Stimulated activated CD4-positive, alpha-beta T cell treated with anti-CD3 and anti-CD28 coated beads, Interleukin-15, amount 100 ng/mL, for 48 hours (primary cell): ENCODE results near the gene TANGO6.

Experiments
- DNase-seq, 2 donors: peaks; one replicate each; pipeline ENCODE4 v3.0.0-alpha.2; 2020; ENCODE audit warnings: low read depth in 2 of 2

TANGO6 gene

DNA sequence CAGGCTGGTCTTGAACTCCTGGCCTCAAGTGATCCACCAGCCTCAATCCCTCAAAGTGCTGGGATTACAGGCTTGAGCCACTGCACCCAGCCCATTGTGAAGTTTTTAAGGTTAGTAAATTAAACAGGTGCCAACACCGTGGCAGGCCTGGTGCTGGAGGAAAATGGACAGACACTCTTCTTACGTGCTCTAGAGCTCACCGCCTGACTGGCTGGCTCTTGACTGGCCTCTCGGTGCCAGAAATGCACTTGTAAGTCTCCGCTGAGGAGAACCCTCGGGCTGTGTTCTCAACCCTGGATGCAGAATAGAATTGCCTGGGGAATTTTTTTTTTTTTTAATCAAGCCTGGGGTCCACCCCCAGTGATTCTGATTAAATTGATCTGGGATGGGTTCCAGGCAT lies 251.9 kb downstream of the TANGO6 start:
- DNase-seq = no peak

DNA sequence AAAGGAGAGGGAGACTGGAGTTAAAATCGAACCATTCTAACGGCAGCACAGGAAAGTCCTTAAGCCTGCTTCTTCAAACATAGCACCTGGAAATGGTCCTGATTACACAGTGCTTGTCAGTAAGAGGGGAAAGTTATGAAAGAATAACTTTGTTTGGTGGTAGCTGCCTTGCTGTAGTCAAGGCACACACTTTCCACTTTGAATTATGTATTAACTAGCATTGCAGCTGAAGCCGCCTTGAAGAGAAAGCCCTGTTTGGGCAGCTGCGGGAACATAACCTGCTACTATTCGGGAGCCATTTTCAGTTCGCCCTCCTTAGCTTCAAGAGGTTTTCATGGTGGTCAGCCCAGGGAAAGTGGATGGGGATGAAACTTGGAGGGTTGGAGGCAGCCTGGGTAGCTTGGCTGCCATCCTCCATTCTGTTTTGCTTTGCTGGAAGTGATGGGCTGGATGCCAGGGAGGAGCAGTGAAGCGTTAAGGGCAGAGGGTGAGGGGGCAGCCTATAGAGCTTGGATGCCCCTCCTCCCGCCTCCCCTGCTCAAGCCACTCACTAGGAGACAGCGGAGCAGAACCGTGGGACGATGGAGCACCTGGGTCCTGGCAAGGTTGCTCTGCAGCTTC lies 256.9 kb downstream of the TANGO6 start:
- no peak for DNase-seq

DNA sequence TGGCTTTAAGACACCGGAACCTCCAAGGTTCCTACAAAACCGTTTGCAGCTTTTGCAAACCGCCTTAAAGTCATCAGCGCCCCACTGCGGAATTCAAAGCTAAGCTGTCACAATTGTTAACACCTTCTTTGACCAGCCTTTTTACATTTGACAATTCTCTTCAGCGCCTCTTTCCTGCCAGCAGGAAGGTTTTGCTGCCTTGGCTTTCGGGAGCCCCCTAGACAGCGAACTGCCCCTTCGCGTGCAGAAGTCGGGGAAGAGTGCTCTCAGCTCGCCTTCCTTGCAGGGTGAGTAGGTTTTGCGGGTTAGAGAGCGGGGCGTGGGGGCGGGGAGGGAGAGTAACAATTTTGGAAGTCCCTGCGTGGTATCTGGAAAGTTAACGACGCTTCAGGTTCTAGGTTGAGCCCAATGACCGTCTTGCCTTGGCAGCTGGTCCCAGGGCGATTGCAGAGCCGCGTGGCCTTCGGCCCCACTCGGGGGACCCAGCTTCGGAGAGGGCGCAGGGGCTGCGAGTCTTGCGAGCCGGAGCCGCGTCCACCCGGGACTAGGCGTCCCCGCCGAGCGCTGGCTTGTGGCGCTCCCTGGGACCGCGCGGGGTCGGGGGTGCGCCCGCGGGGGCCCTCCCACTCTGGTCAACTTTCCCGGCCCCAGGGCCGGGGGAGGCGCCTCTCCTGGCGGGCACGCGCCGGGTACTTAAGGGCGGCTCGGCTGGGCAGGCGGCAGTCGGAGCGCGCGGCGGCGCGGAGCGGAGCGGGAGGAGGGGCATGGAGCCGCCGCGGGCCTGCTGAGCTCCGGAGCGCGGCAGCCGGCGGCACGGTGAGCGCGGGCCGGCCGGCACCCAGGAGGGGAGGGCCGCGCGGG lies 262.4 kb downstream of the TANGO6 start, which contains the start of gene HAS3:
Gene HAS3 (plus strand): TSS at position 153 of the 861 bp plus-strand sequence. CDS start 3,743 bp downstream, outside the sequence.
- peak in 1 of 2 donors; percentile 22 for DNase-seq

DNA sequence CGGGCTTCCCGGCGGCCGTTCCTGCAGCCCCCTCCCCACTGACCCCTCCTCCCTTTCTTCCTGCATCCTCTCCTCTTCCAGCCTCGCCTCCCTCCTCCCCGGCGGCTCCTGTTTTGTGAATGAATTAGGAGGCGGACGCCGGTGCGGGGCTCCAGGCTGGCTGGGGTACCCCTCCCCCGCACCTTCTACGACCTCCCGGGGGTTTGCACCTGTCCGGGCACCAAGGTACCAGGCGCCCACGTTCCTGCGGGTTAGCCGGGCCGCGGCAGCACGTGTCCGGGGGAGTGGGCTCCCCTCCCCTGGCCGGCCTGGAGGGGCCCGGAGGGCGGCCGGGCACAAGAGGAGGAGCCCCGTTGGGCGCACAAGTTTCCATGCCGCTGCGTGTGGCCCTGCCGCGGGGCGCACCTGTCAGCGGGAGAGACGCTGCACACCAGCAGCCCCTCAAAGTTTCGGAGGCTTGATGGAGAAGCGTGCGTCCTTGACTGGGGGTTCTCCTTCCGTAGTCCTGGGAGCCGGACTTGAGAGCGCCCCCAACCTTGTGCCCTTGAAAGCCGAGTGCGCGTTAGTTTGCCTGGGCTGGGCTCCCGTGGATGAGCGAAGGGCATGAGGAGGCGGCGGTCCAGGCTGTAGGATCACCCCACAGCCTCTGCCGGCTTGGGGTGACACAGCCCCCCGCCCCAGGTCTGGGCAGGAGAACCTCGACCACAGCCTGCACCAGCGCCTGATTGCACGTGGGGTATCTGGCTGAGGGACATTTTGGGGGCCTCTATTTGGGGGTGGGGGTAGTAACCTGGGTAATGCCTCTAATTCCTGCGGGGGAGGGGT lies 263.4 kb downstream of the TANGO6 start:
- DNase-seq = no peak

DNA sequence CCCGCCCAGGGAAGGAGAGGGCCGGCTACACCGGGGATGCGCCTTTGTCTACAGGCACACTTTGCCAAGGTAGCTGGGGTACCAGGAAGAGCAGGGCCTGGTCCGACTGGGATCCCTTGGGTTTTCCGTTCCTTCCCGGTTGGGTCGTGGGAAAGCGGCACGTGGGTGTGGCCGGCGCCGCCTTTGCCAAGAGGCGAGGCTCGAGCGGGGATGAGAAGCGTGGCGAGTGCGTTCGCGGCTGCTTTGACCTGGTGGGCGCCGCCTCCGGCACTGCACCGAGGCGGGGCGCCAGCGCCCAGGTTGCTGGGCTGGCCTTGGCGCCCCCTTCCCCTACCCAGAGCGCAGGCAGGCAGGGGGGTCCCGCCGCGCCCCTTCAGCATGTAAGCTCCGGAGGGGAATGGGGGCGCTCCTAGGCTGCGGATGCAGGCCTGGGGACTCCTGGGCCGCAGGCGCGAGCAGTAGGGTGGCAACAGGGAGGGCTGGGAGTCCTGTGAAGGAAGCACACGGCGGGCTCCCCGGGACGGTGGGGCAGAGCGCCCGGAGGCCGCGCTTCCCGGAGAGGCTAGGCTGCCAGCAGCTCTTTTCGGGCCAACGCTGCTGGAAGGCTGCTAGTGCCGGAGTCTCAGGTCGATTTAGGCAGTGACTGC lies 264.1 kb downstream of the TANGO6 start:
- DNase-seq = no peak

DNA sequence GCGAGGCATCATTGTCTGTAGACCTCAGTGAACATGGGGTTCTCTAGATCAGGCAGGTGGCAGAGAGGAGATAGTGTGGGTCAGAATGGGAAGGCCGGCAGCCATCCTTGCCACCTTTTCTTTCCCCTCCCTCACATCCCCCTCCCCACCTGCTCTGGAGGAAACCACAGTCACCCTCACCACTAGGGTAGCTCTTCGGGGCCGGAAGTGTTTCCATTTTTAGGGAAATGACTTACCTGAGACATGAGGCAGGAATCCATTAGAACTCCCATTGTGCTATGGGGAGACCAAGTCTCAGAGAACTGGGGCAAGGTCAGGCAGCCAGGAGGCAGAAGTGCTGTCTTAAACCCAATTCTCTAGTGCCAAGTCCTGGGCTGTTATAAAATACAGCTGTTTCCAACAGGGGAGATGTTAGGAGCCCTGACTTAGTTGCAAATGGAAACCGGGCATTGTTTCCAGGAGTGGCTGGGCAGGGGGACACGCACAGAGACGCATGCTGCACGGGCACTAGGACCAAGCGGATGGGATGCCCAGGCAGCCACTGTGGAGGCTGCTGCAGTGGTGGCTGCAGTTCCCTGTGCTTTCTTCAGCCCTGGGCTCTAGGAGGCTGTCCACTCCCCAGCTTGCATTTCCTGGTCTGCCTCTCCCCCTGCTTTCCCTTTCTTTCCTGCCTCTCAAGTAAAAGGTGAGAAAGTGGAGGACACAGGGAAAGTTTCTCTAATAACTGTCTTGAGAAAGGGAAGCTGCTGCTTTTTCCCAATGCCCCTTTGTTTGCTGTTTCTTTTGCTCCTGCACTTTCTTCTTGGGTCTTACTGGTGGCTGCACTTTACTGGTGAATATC lies 265.0 kb downstream of the TANGO6 start:
- no peak for DNase-seq

DNA sequence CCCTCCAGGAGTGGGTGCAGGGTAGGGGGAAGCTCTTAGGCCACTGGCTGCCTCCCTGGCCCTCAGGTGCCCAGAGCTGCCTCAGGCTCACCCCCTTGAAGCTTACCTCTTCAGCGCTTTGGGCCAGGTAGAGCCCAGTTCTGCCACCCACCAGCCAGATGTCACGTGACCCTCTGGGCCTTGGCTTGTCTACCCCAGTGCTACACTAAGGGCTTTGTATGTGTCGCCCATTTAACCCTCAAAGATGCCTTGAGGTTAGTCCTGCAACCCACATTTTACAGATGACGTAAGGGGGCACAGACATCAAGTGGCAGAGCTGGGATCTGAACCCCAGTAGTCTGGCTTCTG lies 265.5 kb downstream of the TANGO6 start:
- DNase-seq = no peak

DNA sequence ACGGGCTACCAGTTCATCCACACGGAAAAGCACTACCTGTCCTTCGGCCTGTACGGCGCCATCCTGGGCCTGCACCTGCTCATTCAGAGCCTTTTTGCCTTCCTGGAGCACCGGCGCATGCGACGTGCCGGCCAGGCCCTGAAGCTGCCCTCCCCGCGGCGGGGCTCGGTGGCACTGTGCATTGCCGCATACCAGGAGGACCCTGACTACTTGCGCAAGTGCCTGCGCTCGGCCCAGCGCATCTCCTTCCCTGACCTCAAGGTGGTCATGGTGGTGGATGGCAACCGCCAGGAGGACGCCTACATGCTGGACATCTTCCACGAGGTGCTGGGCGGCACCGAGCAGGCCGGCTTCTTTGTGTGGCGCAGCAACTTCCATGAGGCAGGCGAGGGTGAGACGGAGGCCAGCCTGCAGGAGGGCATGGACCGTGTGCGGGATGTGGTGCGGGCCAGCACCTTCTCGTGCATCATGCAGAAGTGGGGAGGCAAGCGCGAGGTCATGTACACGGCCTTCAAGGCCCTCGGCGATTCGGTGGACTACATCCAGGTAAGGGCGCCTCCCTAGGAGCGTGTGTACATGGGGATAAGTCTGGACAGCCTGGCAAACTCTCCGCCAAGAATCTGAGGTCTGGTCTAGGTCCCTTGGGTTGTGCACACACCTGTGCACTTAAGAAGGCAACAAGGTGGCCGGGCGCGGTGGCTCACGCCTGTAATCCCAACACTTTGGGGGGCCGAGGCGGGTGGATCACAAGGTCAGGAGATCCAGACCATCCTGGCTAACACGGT lies 266.3 kb downstream of the TANGO6 start:
- DNase-seq = no peak

DNA sequence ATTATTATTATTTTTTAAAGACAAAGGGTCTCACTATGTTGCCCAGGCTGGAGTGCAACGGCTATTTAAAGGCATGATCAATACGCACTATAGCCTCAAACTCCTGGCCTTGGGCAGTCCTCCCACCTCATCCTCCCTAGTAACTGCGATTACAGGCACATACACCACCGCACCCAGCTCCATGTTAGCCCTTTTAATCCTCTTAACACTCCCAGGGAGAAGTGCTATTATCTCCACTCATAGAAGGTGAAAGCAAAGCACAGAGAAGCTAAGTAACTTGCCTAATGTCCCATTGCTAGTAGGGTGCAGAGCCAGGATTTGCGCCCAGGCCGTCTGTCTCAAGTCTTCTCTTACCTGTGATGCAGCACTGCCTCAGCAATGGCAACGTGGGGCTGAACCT lies 267.1 kb downstream of the TANGO6 start:
- no peak for DNase-seq

DNA sequence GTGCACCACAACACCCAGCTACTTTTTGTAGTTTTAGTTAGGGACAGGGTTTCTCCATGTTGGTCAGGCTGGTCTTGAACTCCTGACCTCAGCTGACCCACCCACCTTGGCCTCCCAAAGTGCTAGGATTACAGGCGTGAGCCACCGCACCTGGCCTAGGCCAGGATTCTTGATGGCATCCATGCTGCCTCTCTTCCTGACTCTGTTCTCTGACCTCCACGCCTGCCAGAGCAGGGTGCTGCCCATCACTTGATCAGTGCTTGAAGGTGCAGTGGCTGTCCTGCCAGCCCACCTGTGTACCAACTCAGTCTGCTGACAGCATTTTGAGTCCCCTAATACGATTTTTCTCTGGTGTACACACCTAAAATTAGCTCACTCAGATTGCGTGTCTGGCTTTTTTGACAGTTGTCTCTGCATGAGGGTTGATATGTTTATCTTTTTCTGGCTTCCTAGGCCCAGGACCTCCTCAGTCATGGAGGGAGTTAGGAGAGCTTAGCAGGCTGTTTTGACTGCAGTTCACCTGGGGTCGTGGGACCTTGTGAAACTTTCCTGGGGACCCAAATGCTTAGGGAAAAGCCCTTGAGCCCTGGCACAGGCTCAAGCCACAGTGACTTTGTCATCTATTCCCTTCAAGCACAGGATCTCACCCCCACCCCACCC lies 268.0 kb downstream of the TANGO6 start:
- DNase-seq = no peak

DNA sequence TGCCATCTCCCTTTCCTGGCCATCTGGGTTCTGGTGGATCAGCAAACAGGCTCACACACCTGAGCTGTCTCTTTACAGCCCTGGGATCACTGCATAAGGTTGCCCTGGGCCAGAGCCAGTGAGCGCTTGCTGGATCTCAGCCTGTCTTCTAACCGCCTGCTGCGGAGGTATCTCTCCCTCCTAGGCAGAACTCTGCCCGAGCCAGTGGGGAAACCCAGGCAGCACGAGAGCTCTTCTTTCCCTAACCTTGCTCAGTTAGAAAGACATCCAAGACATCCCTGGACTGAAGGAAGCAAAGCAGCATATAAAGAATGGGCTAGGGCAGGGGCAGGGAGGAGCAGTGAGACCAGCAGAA lies 268.5 kb downstream of the TANGO6 start:
- no peak for DNase-seq

DNA sequence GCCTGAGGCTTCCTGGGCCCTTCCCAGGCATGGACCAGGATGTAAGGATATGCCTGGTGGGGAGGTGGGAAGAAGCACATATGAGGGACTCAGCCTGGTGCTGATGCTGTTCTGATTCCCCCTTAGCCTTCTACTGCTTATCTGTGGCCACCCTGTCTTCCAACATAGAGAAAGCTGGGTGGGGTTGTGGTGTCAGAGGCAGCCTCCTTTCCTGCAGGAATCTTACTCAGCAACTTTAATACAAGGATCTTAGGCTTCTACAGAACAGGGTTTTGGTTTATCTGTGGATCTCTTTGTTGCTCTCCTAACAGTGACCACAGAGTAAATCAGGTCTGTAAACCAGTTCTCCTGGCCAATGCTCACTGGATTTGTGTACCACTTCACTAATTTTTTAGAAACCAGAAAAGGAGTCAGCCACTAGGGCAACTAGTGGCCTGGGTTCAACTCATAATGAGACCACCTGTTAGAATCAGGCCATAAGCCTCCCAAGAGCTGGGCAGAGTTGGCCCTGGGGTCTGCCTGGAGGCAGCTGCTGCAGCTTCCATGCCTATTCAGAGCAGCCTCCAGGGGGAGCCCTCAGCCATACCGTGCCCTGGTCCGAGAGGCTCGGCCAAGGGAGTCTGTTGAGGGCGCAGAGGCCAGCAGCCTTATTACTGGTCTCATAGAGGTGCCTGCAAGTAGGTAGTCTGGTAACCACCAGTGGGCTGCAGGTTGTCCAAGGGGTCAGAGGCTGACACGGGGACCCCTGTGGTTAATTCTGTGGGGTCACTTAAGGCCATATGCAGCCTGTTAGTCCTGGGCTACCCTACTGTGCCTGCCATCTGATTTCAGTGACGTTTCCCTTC lies 269.2 kb downstream of the TANGO6 start:
- peak in 1 of 2 donors; percentile 50 for DNase-seq

DNA sequence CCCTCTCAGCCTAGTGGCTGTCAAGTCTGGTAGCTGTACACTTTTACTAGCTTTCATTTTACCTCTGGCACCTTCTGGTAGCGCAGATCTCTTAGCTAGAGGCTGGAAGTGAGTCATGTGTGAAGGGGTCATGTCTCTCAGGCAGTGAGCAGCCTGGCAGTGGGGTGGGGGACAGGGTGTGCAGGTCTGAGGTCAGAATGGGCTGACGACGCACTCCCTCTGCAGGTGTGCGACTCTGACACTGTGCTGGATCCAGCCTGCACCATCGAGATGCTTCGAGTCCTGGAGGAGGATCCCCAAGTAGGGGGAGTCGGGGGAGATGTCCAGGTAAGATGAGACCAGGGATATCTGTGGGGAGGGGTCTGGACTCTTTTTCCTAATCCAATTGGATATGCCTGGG lies 269.9 kb downstream of the TANGO6 start:
- no peak for DNase-seq

DNA sequence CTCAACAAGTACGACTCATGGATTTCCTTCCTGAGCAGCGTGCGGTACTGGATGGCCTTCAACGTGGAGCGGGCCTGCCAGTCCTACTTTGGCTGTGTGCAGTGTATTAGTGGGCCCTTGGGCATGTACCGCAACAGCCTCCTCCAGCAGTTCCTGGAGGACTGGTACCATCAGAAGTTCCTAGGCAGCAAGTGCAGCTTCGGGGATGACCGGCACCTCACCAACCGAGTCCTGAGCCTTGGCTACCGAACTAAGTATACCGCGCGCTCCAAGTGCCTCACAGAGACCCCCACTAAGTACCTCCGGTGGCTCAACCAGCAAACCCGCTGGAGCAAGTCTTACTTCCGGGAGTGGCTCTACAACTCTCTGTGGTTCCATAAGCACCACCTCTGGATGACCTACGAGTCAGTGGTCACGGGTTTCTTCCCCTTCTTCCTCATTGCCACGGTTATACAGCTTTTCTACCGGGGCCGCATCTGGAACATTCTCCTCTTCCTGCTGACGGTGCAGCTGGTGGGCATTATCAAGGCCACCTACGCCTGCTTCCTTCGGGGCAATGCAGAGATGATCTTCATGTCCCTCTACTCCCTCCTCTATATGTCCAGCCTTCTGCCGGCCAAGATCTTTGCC lies 271.1 kb downstream of the TANGO6 start:
- no peak for DNase-seq

DNA sequence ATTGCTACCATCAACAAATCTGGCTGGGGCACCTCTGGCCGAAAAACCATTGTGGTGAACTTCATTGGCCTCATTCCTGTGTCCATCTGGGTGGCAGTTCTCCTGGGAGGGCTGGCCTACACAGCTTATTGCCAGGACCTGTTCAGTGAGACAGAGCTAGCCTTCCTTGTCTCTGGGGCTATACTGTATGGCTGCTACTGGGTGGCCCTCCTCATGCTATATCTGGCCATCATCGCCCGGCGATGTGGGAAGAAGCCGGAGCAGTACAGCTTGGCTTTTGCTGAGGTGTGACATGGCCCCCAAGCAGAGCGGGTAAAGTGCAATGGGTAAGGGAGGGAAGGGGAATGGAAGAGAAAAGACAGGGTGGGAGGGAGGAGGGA lies 271.6 kb downstream of the TANGO6 start:
- DNase-seq = no peak

DNA sequence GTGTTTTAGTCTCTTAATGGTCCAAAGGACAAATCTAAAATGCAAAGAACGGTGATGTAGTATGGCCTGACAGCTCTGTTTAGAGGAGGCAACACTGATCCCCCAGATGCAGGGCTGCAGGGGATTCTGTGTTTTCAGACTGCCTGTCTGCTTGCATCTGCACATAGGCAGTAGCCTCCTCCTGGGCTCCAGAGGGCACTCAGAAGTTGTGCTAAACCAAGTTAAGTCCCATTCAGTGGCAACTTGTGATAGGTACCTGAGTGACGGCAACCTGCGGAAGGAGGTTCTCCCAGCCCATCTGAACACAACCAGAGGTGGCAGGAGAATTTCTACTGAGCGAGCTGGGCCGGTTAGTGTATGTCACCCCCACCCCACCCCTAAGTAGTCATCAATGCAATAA lies 272.0 kb downstream of the TANGO6 start:
- no peak for DNase-seq

DNA sequence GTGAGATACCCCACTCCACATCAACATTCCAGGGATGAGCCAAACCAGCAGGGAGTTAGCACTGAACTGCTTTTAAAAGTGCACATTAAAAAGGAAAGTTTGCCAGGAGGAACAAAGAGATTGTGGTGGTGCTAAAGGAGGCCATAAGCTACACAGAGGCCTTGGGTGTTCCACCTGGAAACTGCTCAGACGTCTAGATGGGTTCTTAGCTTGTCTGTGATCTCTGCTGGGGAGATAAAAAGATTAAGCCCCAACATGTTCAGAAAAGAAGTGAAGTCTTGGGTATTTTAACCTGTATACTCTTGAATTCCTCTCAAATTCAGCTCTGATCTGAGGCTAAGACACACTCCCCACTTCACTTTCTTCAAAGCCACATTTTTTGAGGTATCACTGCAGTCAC lies 272.5 kb downstream of the TANGO6 start:
- no peak for DNase-seq

DNA sequence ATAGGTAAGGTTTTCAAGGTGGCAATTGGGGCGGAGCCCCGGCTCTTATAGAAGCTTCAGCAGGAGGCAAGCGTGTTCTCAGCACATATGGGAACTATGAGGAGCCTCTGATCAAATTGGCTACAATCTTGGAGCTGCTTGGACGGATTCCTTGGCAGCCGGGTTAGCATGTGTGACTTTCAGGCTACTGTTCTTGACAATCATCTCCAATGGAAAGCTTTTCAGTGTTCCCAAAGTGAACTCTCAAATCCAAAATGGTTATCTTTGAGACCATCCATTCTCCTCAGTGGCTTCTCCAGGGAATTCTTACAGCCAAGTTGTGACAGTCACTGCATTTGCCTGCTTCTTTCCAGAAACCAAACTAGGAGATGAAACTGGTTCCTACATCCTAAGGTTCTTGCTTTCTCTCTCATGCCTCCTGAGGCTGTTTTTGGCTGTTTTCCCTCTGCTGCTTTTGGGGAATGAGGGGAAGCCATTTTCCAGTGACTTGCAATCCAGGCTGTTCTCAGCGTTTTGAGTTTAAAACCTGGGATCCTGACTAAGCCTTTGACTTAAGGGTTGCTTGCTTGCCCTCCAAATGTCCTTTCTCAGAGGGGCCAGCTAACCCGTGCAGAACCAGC lies 273.0 kb downstream of the TANGO6 start:
- no peak for DNase-seq
